OCI-LY7 (cell line): ENCODE data around the gene TAS1R1. TPM values are rescaled to one million over a fixed set of nuclear protein-coding genes. Genes with fewer than 3 reads are reported as not detected.
A peak's percentile ranks its signal among the peaks of the same experiment; 100 is the strongest.

Experiments
- Bru-seq: library from RNA; stranded (reverse); fragments of 400-500 nt; gene quantifications from one replicate; lab custom pipeline; 2021; lab: Mats Ljungman, UMichigan
- BruChase-seq, 2 experiments: library from RNA; stranded (reverse); fragments of 400-500 nt; gene quantifications; one replicate each; lab custom pipeline; 2021; lab: Mats Ljungman, UMichigan
- BruUV-seq: library from RNA; stranded (reverse); fragments of 400-500 nt; replicated peaks from 2 replicates; lab custom pipeline; 2021; lab: Mats Ljungman, UMichigan
- CTCF ChIA-PET: fragments of 300-600 bp; sonication (Branson Sonifier 250); formaldehyde crosslinking; loops from one replicate; lab custom pipeline; 2022; ENCODE audit warnings: antibody characterized with exemption; ENCODE audit not compliant: unreplicated experiment; lab: Charles Lee
- POLR2A ChIA-PET: fragments of 300-600 bp; sonication (Branson Sonifier 250); formaldehyde crosslinking; loops from one replicate; lab custom pipeline; 2022; ENCODE audit warnings: antibody characterized with exemption; lab: Charles Lee
- DNase-seq: peaks from one replicate; pipeline ENCODE4 v3.0.0-alpha.2; 2015; ENCODE audit warnings: low spot score
- H2AFZ ChIP-seq: fragments of 200-600 bp; sonication (generic), shearing (Covaris generic); 2 replicates; pipeline ENCODE4 v1.6.1; 2014; ENCODE audit warnings: mild to moderate bottlenecking, antibody characterized with exemption, low read length, moderate library complexity
- H3K27ac ChIP-seq: fragments of 200-600 bp; sonication (generic); 2 replicates; pipeline ENCODE4 v1.5.1; 2014; ENCODE audit warnings: mixed run types, low read depth, mild to moderate bottlenecking, moderate library complexity, low read length, inconsistent platforms; ENCODE audit not compliant: poor library complexity, severe bottlenecking
- H3K36me3 ChIP-seq: fragments of 200-600 bp; sonication (generic); 2 replicates; pipeline ENCODE4 v1.6.1; 2014; ENCODE audit warnings: mild to moderate bottlenecking, antibody characterized with exemption, low read length, moderate library complexity, mixed read lengths; ENCODE audit not compliant: insufficient read depth
- H3K4me1 ChIP-seq: fragments of 200-600 bp; sonication (generic); 2 replicates; pipeline ENCODE4 v1.5.1; 2014; ENCODE audit warnings: mild to moderate bottlenecking, low read length; ENCODE audit not compliant: insufficient read depth, poor library complexity, severe bottlenecking
- H3K4me2 ChIP-seq: fragments of 200-600 bp; sonication (generic); 2 replicates; pipeline ENCODE4 v1.6.1; 2014; ENCODE audit warnings: mild to moderate bottlenecking, low read length
- H3K4me3 ChIP-seq: fragments of 200-600 bp; sonication (generic); 2 replicates; pipeline ENCODE4 v1.5.1; 2014; ENCODE audit warnings: mild to moderate bottlenecking, low read depth, low read length; ENCODE audit not compliant: poor library complexity, severe bottlenecking
- H3K79me2 ChIP-seq: fragments of 200-600 bp; sonication (generic); 2 replicates; pipeline ENCODE4 v1.6.1; 2016; ENCODE audit warnings: low read depth, mild to moderate bottlenecking, low read length, moderate library complexity, mixed read lengths; ENCODE audit not compliant: insufficient read depth
- H3K9me2 ChIP-seq: fragments of 200-600 bp; sonication (generic); 2 replicates; pipeline ENCODE4 v1.6.1; 2016; ENCODE audit warnings: mild to moderate bottlenecking, low read length, mixed read lengths; ENCODE audit not compliant: insufficient read depth
- H3K9me3 ChIP-seq: fragments of 200-600 bp; sonication (generic); 2 replicates; pipeline ENCODE4 v1.6.1; 2014; ENCODE audit warnings: mild to moderate bottlenecking, mixed run types, low read length, mixed read lengths
- H4K20me1 ChIP-seq: fragments of 200-600 bp; sonication (generic); 2 replicates; pipeline ENCODE4 v1.6.1; 2014; ENCODE audit warnings: mild to moderate bottlenecking, antibody characterized with exemption, low read length, moderate library complexity, mixed read lengths; ENCODE audit not compliant: insufficient read depth
- EZH2phosphoT487 ChIP-seq: fragments of 200-600 bp; sonication (generic); IDR thresholded peaks from 2 replicates; pipeline ENCODE4 v1.6.1; 2018; ENCODE audit warnings: low read depth, borderline replicate concordance, mild to moderate bottlenecking, mixed run types, antibody characterized with exemption, low read length, moderate library complexity, mixed read lengths
- intact Hi-C: fragments of 100-400 bp; cut with micrococcal nuclease; formaldehyde crosslinking; loops from one replicate; pipeline ENCODE4 v1.10.0; 2022; ENCODE audit not compliant: unreplicated experiment
- long read RNA-seq: library from polyadenylated mRNA; stranded (forward); transcript quantifications from one replicate; pipeline ENCODE4 v2.0.0, GENCODE V29; 2022
- total RNA-seq, 2 experiments: library from RNA; depleted of rRNA in 1 of 2; stranded (reverse); fragments of >200 nt in 1 of 2; shearing (Covaris generic) in 1 of 2; gene quantifications; 2 replicates each; pipeline ENCODE4 v1.2.3, GENCODE V29; 2014 to 2022
- TF ChIP-seq, protein P1 (sequence below): fragments of 200-600 bp; sonication (generic); conservative IDR thresholded peaks from 2 replicates; pipeline ENCODE4 v1.5.1; 2014; ENCODE audit warnings: mild to moderate bottlenecking, antibody characterized with exemption, low read length, moderate library complexity, mixed read lengths

The TAS1R1 gene
- total RNA-seq (2014; rRNA removed; shearing (Covaris generic)) (not detected in 2 replicates), total RNA-seq (2022) (0.11 TPM in 1 of 2 replicates, not detected in the other), Bru-seq, nascent RNA (percentile 6 among the genes with signal in this experiment), BruChase-seq, experiment 1, labeled RNA remaining after a 6-hour chase (percentile 19 among the genes with signal in this experiment), BruChase-seq, experiment 2, labeled RNA remaining after a 2-hour chase (percentile 13 among the genes with signal in this experiment)
- long read RNA-seq, partial matches to known transcripts, result 1 of 2 reads
- long read RNA-seq, other reads (novel, unspliced or antisense), result 1 of 2 reads

DNA sequence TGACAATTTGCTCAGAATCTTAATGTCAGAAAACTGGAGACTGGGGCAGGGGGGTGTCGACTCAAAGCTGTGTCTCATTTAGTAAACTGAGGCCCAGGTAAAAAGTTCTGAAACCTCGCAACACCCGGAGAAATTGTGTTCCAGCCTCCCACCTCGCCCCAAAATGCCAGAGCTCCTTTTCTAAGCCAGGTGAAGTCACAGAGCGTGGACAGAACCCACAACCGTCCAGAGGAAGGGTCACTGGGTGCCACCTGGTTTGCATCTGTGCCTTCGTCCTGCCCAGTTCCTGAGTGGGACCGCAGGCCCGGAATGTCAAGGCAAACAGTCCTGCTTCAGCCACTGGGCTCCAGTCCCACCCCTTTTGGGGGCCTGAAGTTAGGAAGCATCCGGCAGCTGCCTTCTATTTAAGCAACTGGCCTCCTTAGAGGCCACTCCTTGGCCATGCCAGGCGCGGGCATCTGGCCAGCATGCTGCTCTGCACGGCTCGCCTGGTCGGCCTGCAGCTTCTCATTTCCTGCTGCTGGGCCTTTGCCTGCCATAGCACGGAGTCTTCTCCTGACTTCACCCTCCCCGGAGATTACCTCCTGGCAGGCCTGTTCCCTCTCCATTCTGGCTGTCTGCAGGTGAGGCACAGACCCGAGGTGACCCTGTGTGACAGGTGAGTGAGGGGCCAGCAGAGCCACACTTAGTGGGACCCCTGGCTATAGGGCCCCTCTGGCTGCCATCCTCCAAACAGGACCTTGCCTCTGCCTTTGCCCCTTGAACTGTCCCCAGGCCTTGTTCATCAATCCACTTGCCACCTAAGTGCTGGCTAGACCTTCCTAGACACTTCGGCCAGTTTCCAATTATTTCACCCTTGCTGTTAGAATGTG, at the start of gene TAS1R1:
TAS1R1 (plus strand) TSS at position 401 of the 872 bp plus-strand sequence; CDS start at position 468, 67 bp downstream.
- peak within 1 kb of the TSS; percentile 100 for H3K4me2 ChIP-seq
- peak within 1 kb of the TSS; percentile 56 for H3K27ac ChIP-seq
- no peaks in the 10 kb centered on the region for H3K9me2 ChIP-seq
- peaks cover 20% of the 10 kb centered on the region for H3K4me1 ChIP-seq
- peak within 1 kb of the TSS; percentile 97 for H2AFZ ChIP-seq
- H4K20me1 ChIP-seq, result peaks cover 6% of the 10 kb centered on the region; the same call in 1 of the 2 replicates
- intact Hi-C loops, result loop anchor here (1.0 to 5.0 kb wide), 5 partner anchors 25 to 72 kb away; partner anchors contain the start of genes KLHL21, PHF13 and PLEKHG5
- ChIA-PET CTCF (interaction anchor here (0.9 to 1.5 kb wide), 2 partner anchors 16 to 24 kb away, joined by 3 to 7 read pairs; partner anchors contain the start of gene ZBTB48), POLR2A (interaction anchor here (0.5 to 1.2 kb wide), 5 partner anchors 13 to 529 kb away, joined by 3 read pairs; no protein-coding TSS in a partner anchor)
- no peaks in the 10 kb centered on the region for H3K9me3 ChIP-seq
- no TSS peak for BruUV-seq
- no peak for TF ChIP-seq EZH2phosphoT487
- TF ChIP-seq, protein P1, sequence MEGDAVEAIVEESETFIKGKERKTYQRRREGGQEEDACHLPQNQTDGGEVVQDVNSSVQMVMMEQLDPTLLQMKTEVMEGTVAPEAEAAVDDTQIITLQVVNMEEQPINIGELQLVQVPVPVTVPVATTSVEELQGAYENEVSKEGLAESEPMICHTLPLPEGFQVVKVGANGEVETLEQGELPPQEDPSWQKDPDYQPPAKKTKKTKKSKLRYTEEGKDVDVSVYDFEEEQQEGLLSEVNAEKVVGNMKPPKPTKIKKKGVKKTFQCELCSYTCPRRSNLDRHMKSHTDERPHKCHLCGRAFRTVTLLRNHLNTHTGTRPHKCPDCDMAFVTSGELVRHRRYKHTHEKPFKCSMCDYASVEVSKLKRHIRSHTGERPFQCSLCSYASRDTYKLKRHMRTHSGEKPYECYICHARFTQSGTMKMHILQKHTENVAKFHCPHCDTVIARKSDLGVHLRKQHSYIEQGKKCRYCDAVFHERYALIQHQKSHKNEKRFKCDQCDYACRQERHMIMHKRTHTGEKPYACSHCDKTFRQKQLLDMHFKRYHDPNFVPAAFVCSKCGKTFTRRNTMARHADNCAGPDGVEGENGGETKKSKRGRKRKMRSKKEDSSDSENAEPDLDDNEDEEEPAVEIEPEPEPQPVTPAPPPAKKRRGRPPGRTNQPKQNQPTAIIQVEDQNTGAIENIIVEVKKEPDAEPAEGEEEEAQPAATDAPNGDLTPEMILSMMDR, result no peak
- H3K4me3 ChIP-seq, result peak within 1 kb of the TSS; percentile 99
- DNase-seq, result no peak
- H3K36me3 ChIP-seq, result peaks cover 16% of the 10 kb centered on the region
- H3K79me2 ChIP-seq, result peaks cover 29% of the 10 kb centered on the region

DNA sequence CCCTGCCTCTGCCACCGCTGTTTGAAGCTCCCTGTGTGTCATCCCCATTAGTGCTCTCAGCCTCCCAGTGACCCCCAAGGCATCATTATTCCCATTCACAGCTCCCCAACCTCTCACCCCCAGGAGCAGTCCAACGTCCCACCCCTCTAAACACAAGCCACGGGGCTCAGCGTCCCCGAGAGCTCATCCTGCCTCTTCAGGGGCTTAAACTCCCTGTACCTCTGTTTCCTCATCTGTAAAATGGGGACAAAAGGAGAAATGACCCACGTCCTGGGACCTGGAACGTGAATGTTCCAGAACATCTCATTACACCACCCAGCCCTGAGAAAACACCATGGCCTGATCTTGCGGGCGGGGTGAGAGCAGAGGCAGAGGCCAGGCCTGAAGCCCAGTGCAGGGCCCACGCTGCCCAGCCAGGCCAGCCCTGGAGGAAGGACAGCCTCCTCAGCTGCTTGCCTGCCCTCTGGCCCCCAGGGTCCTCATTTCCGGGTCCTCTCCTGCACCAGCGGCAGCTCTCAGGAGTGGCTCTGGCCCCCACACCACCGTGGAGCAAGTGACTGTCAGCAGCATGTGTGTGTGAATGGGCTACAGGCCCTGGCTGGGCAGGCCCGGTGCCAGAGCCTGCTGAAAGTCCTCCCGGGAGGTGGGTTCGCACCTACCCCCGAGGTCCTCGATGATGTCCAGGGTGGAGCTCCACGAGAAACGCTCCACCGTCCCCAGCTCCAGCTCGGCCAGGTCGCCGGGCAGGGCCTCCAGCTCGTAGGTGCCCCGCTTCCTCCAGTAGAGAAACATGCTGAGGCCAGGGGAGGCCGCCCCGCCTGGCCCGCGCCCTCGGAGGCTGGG, 49.5 kb upstream of the TAS1R1 start:
- no peak overlapping the region for H3K4me3 ChIP-seq
- no peak for DNase-seq
- no peaks in the 10 kb centered on the region; the same call in 1 of the 2 replicates for H4K20me1 ChIP-seq
- no peaks in the 10 kb centered on the region for H3K79me2 ChIP-seq
- H3K9me2 ChIP-seq, result no peaks in the 10 kb centered on the region
- no peak overlapping the region for H2AFZ ChIP-seq
- H3K4me2 ChIP-seq, result no peak overlapping the region
- BruUV-seq, result no TSS peak
- H3K36me3 ChIP-seq, result no peaks in the 10 kb centered on the region
- no peaks in the 10 kb centered on the region for H3K9me3 ChIP-seq
- no peaks in the 10 kb centered on the region for H3K4me1 ChIP-seq
- H3K27ac ChIP-seq, result no peak overlapping the region
- CTCF ChIA-PET, result no interaction called here
- intact Hi-C loops, result no loop called here
- TF ChIP-seq, protein P1, result no peak
- TF ChIP-seq EZH2phosphoT487, result no peak
- POLR2A ChIA-PET, result no interaction called here
